ENCODE measurements around the gene ANXA8. TPM values are rescaled to one million over a fixed set of nuclear protein-coding genes. Genes with fewer than 3 reads are reported as not detected.

The ANXA8 gene
- total and polyA plus RNA-seq, 10 of the 15 experiments (the other 5 are each of a cell fraction or from before 2014, with no cell fraction given) = 0.10 to 0.53 (median 0.41) TPM; not detected in 3

DNA sequence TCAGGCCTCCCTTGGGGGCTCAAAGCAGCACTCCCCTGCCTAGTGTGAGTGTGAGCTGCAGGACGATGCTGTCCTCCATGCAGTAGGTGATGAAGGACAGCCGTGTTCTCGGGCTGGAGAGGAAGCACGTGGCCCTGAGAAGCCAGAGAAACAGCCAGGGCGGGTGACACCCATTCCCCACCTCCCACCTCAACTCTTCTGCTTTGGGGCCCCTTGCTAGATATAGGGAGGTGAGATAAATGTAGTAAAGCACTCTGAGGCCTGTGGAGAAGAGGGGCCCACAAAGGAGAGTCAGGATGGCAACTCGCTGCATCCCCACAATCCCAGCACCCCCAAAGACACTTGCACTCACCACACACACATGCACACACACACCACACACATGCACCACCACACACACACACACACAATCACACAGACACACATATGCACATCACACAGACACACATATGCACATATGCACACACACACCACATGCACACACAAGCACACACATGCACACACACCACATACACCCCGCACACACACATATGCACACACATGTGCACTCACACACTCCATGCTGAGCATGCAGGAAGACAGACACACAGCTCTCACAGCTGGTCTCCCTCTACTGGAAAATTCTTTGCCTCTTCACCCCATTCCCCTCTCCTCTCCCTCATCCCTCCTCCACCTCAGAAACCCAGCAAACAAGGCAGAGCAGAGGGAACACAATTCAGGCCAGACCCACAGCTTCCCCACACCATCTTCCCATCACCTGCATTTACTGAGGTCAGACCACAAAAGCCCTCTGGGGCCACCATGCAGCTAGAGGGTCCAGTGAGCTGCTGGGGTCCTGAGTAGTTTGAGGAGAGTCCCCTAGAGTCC lies 30.5 kb downstream of the ANXA8 start:
- ChIA-PET POLR2A (no interaction called here), RAD21 (ENCODE audit: unreplicated experiment) (no interaction called here), SMC1A (ENCODE audit: uncharacterized antibody, unreplicated experiment) (no interaction called here), CTCF (no interaction called here)
- intact Hi-C loops (cut with micrococcal nuclease; ENCODE audit: unreplicated experiment) = no loop called here
- no peak overlapping the region for H3K9ac ChIP-seq (ENCODE audit: control insufficient read depth, insufficient read depth, low read length)
- TF ChIP-seq NFXL1 (IDR thresholded peaks at IDR 0.05; ENCODE audit: borderline replicate concordance) (no peak), RAD21 (IDR thresholded peaks at IDR 0.05; ENCODE audit: insufficient read depth, low read depth, low read length) (no peak), SIN3A (IDR thresholded peaks at IDR 0.05; ENCODE audit: low read depth, low read length) (no peak), RELA (IDR thresholded peaks at IDR 0.05; ENCODE audit: borderline replicate concordance, partially characterized antibody) (no peak), E4F1 (IDR thresholded peaks at IDR 0.05; ENCODE audit: borderline replicate concordance, partially characterized antibody) (no peak), MEF2B (IDR thresholded peaks at IDR 0.05; ENCODE audit: partially characterized antibody, poor library complexity, severe bottlenecking) (no peak)
- TF ChIP-seq, protein P1, sequence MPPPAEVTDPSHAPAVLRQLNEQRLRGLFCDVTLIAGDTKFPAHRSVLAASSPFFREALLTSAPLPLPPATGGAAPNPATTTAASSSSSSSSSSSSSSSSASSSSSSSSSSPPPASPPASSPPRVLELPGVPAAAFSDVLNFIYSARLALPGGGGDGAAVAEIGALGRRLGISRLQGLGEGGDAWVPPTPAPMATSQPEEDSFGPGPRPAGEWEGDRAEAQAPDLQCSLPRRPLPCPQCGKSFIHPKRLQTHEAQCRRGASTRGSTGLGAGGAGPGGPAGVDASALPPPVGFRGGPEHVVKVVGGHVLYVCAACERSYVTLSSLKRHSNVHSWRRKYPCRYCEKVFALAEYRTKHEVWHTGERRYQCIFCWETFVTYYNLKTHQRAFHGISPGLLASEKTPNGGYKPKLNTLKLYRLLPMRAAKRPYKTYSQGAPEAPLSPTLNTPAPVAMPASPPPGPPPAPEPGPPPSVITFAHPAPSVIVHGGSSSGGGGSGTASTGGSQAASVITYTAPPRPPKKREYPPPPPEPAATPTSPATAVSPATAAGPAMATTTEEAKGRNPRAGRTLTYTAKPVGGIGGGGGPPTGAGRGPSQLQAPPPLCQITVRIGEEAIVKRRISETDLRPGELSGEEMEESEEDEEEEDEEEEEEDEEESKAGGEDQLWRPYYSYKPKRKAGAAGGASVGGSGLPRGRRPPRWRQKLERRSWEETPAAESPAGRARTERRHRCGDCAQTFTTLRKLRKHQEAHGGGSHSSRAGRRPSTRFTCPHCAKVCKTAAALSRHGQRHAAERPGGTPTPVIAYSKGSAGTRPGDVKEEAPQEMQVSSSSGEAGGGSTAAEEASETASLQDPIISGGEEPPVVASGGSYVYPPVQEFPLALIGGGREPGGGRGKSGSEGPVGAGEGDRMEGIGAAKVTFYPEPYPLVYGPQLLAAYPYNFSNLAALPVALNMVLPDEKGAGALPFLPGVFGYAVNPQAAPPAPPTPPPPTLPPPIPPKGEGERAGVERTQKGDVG (CRISPR knock-in tag; IDR thresholded peaks at IDR 0.05) = no peak
- H3K4me1 ChIP-seq (ENCODE audit: control insufficient read depth, insufficient read depth, low read length) = no peaks in the 10 kb centered on the region
- no peaks in the 10 kb centered on the region for H4K20me1 ChIP-seq (ENCODE audit: control insufficient read depth, insufficient read depth)
- in situ Hi-C loops (cut with MboI) = no loop called here
- DNase-seq (ENCODE audit: low read depth, low spot score) (no peak), ATAC-seq (no peak), FAIRE-seq (no peak)
- H2AFZ ChIP-seq (ENCODE audit: control insufficient read depth, low read depth, low read length) = no peak overlapping the region
- WGBS (ENCODE audit: insufficient coverage, insufficient replicate concordance, low lambda C conversion rate, missing lambda C conversion rate) = 5% methylated on average over 7 of the region's 7 CpGs
- peaks cover 0 to 8% of the 10 kb centered on the region in 2 experiments; a peak in 3 of 4 replicates for H3K27me3 ChIP-seq (replicated peaks in 1 of 2; ENCODE audit: control insufficient read depth in 2 of 2, insufficient read depth in 2 of 2, low read length in 1 of 2)
- H3K36me3 ChIP-seq (ENCODE audit: control insufficient read depth in 2 of 2, insufficient read depth in 2 of 2, low read length in 1 of 2) = no peaks in the 10 kb centered on the region
- no peaks in the 10 kb centered on the region for H3K79me2 ChIP-seq (ENCODE audit: control insufficient read depth, insufficient read depth, low read length)
- no peak overlapping the region for H3K27ac ChIP-seq (ENCODE audit: control insufficient read depth, insufficient read depth)
- no TSS peak for BruUV-seq (replicated peaks)
- H3K9me3 ChIP-seq (replicated peaks; ENCODE audit: control insufficient read depth, insufficient read depth, low read length) = no peaks in the 10 kb centered on the region
- H3K4me3 ChIP-seq = no peak overlapping the region
- H3K4me2 ChIP-seq (ENCODE audit: control insufficient read depth, insufficient read depth) = no peak overlapping the region

All from GM12878 (cell line).